Amygdala (tissue), 56 donors: ENCODE data around the gene POFUT2.

Experiments
- DNase-seq, 56 donors: peaks; one replicate each; lab custom pipeline; 2025; lab: John Stamatoyannopoulos, UW

POFUT2 gene

GRCh38 chr21:45253633-45254459 is 33.8 kb downstream of the POFUT2 start:
- DNase-seq: no peak

GRCh38 chr21:45253180-45253579 is 34.5 kb downstream of the POFUT2 start:
- DNase-seq: no peak

GRCh38 chr21:45252448-45252925 is 35.2 kb downstream of the POFUT2 start:
- no peak for DNase-seq

- no peak for DNase-seq
These were observed 35.9 kb downstream of the POFUT2 start for GRCh38 chr21:45251635-45252447.

GRCh38 chr21:45250914-45251634 is 36.6 kb downstream of the POFUT2 start:
- no peak for DNase-seq

GRCh38 chr21:45250272-45250671 is 37.4 kb downstream of the POFUT2 start:
- no peak for DNase-seq

- no peak for DNase-seq
These were observed 38.1 kb downstream of the POFUT2 start for GRCh38 chr21:45249626-45250025.

- peak in 12 of 56 donors; percentile 9 to 51 (median 30) for DNase-seq
These were observed 38.8 kb downstream of the POFUT2 start for GRCh38 chr21:45248893-45249381.

- no peak for DNase-seq
These were observed 39.3 kb downstream of the POFUT2 start for GRCh38 chr21:45248301-45248892.

GRCh38 chr21:45246386-45247320 is 41.0 kb downstream of the POFUT2 start:
- DNase-seq: no peak

- no peak for DNase-seq
These were observed 42.8 kb downstream of the POFUT2 start for GRCh38 chr21:45244799-45245340.

GRCh38 chr21:45243603-45244002 is 44.1 kb downstream of the POFUT2 start:
- DNase-seq: no peak

- no peak for DNase-seq
These were observed 46.3 kb downstream of the POFUT2 start for GRCh38 chr21:45241357-45241756.

GRCh38 chr21:45237401-45237800 is 50.3 kb downstream of the POFUT2 start:
- DNase-seq: no peak

GRCh38 chr21:45236481-45236880 is 51.2 kb downstream of the POFUT2 start:
- DNase-seq: no peak

- no peak for DNase-seq
These were observed 52.2 kb downstream of the POFUT2 start for GRCh38 chr21:45235488-45235887.

GRCh38 chr21:45234965-45235364 is 52.7 kb downstream of the POFUT2 start:
- DNase-seq: no peak

GRCh38 chr21:45234127-45234526 is 53.6 kb downstream of the POFUT2 start:
- no peak for DNase-seq

GRCh38 chr21:45231705-45232104 is 56.0 kb downstream of the POFUT2 start:
- DNase-seq: no peak
